GM19025 (cell line): ENCODE results near the gene PHKG2.

Source experiments
- ATAC-seq: cut with Tn5 transposase; IDR thresholded peaks from one replicate; pipeline ENCODE4 v1.9.1; 2021; ENCODE audit warnings: mild to moderate bottlenecking, low read depth, moderate library complexity; ENCODE audit not compliant: unreplicated experiment

Gene PHKG2

GRCh38 chr16:30771726-30772125 is 23.5 kb downstream of the PHKG2 start:
- no peak for ATAC-seq

DNA sequence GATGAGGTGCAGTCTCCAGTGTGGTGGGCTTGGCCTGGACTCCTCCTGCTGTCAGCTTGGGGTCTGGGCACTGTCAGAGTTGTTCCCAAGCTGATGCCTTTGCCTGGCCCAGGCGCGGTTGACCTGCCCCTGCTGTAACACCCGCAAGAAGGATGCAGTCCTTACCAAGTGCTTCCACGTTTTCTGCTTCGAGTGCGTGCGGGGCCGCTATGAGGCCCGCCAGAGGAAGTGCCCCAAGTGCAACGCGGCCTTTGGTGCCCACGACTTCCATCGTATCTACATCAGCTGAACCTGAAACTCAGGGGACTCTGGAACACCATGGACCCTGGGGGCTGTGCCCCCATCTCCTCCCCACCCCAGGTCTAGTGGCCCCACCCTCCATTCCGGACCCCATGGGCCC is 25.6 kb downstream of the PHKG2 start:
- no peak for ATAC-seq

GRCh38 chr16:30774367-30775130 is 26.3 kb downstream of the PHKG2 start:
- ATAC-seq: no peak

GRCh38 chr16:30775131-30775391 is 26.8 kb downstream of the PHKG2 start:
- ATAC-seq: no peak

DNA sequence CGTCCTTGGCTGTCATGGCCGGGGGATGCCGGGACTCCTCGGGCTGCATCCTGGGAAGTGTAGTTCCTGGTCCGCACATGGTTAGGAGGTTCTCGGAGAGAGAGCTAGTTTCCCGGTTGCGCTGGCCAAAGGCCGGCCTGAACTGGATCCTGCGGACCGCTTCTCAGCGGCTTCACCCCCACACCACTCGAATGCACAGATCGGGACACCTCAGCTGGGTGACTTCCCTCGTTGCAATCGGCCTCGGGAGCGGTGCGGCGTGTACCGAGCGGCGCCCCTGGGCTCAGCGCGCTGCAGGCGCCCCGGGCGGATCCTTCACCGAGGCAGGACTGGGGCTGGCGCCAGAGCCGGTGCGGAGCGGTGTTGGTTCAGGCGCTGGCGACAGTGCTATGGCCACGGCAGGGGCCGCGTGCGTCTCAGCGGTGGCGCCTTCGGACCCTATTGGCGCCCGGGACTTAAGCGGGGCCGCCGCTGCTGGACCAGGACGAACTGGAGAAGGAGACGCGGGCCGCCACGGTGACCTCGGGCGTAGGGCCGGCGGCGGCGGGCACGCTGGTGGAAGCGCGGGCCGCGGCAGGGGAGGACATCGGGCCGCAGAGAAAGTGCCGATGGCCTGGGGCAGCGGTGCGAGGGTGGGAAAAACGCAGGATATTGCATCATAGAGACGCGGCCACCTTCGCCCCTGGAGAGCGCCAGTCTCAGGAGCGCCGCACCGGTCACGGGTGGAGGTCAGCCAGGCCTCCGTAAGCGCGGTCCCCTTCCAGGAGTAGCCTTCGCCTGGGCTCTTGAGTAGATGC is 27.4 kb downstream of the PHKG2 start:
- ATAC-seq: no peak

- no peak for ATAC-seq
These were observed 29.5 kb downstream of the PHKG2 start for GRCh38 chr16:30777591-30778297.

- ATAC-seq: no peak
These were observed 30.5 kb downstream of the PHKG2 start for GRCh38 chr16:30778549-30779244.

GRCh38 chr16:30779596-30779995 is 31.4 kb downstream of the PHKG2 start:
- ATAC-seq: no peak

DNA sequence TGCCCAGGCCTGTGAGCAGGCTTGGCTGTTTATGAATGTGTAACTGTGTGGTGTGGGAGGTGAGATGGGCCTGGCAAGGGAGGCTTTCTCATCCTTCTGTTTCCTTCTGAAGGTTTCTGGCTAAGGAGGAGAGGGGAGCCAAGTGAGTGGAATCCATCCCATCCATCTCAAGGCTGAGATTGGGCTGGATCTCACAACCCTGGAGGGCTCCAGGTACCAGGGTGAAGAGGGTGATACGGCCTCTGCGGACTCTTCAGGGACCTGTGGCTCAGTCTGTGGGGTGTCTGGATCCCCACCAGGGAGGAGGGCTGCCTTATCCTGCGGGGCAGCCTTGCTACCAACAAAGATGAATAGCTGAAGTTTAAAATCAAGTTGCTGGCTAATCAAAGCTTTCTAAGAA is 31.8 kb downstream of the PHKG2 start:
- ATAC-seq: no peak

DNA sequence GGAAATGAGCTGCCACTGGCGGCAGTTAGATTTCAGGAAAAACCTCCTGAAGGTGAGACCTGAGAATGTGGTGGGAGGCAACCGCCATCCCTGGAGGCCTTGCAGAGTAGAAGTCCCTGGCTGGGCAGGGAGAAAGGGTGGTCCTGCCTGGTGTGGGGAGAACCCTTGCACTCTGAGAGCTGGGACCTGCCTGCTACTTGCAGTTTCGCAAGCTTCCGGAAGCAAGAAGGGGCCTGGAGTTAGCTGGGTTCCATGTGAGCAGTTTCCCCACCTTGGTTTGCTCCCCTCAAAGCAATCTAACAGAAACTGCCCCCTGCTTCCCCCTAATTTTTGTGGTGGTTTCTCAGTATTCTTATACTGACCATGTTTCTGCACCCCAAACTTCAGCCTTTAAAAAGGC is 32.3 kb downstream of the PHKG2 start:
- ATAC-seq: no peak

GRCh38 chr16:30782486-30783279 is 34.5 kb downstream of the PHKG2 start:
- no peak for ATAC-seq

DNA sequence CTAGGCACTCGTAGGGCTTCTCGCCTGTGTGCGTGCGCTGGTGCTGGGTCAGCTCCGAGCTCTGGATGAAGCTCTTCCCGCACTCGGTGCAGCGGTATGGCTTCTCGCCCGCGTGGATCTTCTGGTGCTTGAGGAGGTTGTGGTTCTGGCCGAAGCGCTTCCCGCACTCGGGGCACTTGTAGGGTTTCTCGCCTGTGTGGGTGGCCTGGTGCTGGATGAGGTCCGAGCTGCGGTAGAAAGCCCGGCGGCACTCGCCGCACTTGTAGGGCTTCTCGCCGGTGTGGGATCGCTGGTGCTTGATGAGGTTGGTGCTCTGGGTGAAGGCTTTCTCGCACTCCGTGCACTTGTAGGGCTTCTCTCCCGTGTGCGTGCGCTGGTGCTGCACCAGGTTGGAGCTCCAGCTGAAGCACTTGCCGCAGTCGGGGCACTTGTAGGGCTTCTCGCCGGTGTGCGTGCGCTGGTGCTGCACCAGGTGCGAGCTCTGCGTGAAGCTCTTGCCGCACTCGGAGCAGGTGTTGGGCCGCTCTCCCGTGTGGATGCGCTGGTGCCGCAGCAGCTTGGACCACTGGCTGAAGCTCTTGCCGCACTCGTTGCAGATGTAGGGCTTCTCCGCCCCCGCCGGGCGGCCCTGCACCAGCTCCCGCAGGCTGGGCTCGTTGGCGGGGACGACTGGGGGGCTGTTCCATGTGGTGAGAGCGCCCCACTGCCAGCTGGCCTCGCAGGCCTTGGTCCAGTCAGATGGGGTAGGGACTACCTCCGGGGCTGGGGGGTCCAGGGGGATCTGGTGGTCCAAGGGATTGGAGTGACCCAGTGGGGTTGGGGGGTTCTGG is 35.3 kb downstream of the PHKG2 start:
- no peak for ATAC-seq

- ATAC-seq: no peak
These were observed 36.0 kb downstream of the PHKG2 start for GRCh38 chr16:30784215-30784614.

DNA sequence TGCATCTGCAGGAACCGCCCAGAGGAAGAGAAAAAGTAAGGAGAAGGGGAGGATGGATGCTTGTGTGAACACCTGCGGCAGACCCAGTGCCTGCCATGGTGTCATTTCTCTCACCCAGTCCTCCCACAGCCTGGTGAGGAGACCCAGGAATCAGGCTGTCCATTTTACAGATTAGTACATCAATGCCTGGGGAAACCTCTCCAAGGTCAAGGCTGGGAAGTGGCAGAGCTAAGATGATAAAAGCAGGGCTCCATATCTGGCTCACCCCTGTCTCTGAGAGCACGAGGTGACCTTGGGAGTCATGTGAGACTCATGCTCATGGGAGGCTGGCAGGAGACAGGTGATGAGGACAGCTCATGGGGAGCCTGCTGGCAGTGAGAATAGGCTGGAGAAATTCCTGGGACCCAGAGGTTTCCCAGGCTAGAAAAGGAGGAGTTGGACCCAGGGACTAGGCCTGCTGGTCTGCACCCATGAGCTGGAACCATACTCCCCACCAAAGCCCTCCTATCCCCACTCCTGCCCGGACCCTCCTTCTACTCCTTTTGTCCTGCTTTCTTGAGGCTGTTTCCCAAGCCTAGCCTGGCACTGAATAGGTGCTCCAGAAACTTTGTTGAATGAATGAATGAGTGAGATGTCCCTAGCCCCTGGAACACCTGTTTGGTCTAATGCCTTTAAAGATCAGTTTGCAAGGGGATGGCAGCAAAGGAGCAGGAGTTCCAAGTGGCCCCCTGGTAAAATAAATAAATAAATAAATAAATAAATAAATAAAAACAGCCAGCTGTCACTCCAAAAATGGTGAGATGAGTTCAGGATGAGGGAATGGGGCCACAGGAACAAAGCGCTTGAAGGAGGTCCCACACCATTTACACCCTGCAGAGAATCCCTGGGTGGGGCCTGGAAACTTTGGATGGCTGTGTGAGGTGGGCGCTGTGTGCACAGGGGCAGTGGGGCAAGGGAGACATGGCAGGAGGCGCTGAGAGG is 37.2 kb downstream of the PHKG2 start:
- no peak for ATAC-seq

DNA sequence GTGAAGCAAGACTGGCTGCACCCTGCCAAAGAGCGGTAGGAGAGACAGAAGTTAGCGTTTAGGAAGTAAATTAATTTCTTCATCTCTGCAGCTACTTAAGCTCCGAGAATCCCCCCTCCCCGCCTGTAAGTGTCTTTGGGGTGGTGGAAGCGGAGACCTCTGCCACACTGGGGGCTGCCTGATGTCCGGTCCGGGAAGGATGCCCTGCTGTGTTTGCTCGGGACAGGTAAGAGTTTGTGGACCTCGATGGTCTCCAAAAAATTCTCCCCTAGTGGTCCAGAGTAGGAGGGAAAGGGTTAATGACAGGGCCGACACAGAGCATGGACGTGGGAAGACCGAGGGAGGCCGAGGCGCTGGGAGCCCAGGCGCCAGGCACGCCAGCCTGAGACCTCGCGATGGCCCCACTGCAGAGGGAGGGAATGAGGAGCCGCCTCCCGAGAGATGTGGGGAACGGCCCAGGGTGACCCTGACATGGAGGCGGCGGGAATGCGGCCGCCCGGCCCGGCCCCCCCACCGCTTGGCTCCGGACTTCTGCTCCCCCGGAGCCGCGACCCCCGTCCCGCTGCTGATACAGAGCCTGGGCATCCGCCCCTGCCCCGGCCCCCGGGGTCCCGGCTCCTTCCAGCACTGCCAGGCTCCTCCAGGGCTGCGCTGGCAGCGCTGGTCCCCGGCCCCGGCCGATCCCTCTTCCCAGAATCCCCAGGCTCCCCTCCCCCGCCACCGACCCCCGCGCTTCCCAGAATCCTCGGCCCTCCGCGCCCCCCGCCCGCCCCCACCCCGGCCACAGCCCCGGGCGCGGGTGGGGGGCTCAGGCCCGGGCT is 38.1 kb downstream of the PHKG2 start:
- ATAC-seq: no peak

GRCh38 chr16:30786936-30787612 is 38.8 kb downstream of the PHKG2 start, which contains the start of gene ZNF629:
ZNF629 (minus strand) TSS chr16:30787205; CDS start chr16:30784482, 2,723 bp downstream.
- no peak for ATAC-seq
